Activated T-cell treated with anti-CD3 and anti-CD28 coated beads, Interleukin-2, amount 50 U/mL, for 1 hour (primary cell): ENCODE data around the gene TNFRSF18.
A peak's percentile ranks its signal among the peaks of the same experiment; 100 is the strongest.

Source experiments
- DNase-seq: peaks from one replicate; pipeline ENCODE4 v3.0.0-alpha.2; 2020

TNFRSF18 gene

GRCh38 chr1:1210726-1211540, 4.5 kb upstream of the TNFRSF18 start:
- peak; percentile 31 for DNase-seq

GRCh38 chr1:1208713-1209433, 2.5 kb upstream of the TNFRSF18 start:
- DNase-seq, result peak; percentile 61

DNA sequence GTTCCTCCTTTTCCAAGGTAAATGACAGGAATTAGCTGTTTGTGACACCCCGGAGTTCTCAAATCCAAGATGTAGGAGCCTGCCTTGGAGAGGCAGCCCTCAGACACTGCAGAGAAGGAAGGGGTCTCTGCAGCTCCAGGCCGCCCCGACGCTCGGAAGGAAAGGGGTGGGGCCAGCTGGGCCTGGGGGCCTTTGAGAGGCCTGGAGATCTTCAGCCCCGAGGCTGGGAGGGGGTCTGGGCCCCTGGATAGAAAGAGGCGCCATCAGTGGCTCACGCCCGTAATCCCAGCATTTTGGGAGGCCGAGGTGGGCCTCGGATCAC, 1.1 kb upstream of the TNFRSF18 start:
- DNase-seq, result no peak

DNA sequence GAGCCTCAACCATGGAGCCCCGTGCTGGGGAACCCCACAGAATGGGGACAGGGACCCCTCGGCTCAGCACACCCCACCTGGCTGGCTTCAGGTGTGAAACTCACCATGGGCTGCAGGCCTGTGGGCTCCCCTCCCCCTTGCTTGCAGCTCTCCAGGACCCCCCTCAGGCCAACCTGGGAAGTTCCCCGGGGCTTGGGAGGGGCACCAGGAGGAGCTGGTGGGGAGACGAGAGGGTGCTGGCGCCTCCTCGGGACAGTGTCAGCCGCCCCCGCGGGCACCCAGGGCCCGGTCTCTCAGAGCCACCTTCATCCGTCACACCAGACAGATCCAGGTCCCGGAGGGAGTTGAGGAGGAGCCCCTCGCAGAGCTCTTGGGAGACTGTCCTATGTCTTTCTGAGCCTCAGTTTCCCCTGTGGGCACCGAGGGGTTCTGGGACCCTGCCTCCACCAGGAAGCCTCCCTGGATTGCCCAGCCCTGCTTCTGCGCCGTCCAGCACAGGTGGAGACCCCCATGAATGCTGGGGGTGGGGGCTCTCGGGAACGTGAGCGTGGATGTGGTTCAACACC, 657 bp upstream of the TNFRSF18 start:
- DNase-seq, result peak; percentile 46

DNA sequence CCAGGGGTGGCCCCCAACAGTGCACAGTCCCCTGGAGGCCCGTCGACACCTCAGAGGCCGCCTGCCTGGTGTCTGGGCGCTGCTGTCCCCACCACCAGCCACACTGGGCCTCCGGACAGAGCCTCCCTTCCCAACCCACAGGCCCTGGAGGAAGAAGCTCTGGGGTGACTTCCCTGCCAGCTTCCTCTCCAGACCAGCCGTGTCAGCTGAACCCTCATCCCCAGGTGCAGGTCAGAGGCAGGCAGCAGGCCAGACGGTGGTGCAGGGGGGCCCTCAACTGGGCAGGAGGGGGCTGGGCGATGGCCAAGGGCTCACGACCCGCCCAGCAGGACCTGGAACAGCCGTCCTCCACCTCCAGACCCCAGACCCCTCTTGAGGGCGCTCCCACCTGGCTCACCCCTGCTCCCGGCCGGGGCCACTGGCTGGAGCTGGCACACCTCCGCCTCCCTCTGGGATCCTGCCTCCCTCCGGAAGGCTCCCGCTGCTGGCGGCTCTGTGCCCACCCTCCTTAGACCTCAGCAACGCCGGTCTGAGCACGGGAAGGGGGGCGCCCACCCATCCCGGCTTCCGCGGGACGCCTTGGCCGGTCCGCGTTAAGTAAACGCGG, 520 bp downstream of the TNFRSF18 start:
- peak; percentile 47 for DNase-seq

GRCh38 chr1:1204998-1205768, 1.2 kb downstream of the TNFRSF18 start:
- DNase-seq, result peak; percentile 49

- DNase-seq, result no peak
Measured at GRCh38 chr1:1204425-1204920, 1.9 kb downstream of the TNFRSF18 start.

DNA sequence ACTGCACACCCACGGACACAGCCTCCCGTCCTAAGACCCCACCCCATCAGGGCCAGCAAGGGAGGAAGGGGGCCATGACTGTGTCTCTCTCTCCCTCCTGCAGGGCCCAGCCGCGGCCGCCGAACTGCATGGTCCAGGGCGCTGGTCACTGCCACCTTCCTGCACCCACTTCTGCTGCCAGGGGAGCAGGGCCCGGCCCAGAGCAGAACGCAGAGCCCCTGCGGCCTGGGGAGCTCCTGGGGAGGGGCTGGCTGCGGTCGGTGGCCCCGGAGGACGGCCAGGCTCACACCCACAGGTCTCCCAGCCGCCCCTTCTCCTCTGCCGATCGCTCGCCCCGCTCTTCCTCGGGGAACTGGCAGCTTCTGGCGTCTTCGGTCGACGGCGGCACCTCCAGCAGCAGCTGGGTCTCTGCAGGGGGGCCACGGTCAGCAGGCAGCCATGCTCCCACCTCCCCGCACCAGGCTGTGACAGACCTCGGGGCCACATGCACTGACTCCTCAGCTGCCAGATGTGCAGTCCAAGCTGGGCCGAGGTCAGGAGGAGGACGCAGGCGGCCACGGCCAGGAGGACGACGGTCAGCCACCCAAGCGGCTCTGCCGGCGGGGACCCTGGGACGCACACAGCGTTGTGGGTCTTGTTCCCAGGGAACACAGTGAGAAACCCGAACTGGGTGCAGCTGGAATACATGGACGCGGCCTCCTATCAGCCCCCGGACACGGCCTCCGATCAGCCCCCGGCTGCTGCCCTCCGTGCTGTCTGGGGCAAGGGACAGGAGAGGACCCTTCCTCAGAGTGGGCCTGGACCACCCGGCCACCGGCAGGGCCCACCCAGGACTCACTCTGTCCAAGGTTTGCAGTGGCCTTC, 2.6 kb downstream of the TNFRSF18 start:
- peak; percentile 37 for DNase-seq

- DNase-seq, result peak; percentile 43
Measured at GRCh38 chr1:1202831-1203560, 3.4 kb downstream of the TNFRSF18 start.

DNA sequence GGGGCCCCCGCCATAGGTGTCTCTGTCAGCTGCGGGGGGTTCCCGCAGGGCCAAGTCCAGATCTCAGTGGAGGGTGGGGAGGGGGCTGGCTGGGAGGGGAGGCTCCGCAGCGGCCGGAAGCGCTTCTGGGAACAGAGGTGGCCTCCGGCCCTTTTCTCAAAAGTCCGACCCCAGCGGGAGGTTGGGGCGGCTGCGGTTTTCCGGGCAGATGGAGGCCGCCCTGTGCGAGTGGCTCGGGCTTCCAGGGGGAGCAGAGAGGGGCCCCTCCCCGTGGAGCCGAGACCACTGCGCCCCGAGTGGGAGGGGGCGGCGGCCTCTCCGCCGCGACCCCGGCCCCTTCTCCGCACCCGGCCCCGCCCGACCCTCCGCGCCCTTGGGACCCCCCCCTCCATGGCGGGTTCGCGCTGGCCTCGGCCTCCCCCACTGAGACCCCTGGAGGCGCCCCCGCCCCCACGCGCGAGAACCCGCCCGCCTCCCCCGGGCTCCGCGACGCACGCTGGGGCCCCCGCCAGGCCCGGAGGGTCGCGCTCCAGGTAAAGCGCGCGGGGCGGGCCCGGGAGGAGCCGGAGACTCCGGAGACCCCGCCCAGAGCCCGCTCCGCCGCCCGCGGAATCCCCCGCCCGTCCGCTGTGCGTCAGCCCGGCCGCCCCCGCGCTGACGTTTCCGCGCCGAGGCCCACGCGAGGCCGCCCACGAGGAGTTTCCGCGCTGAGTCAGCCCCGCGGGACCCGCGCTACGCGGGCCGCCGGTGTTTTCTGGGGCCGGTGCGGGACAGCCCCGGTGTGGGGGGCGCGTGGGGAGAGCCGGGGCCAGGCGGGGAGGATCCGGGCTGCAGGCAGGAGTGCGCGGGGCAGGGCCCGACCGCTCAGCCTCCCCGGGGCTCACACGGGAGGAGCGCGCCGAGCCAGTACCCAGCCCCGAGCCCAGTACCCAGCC, 5.2 kb downstream of the TNFRSF18 start:
- peak; percentile 95 for DNase-seq

GRCh38 chr1:1199961-1200875, 6.2 kb downstream of the TNFRSF18 start:
- DNase-seq, result peak; percentile 35

- peak; percentile 36 for DNase-seq
Measured at GRCh38 chr1:1199141-1199960, 7.0 kb downstream of the TNFRSF18 start.

DNA sequence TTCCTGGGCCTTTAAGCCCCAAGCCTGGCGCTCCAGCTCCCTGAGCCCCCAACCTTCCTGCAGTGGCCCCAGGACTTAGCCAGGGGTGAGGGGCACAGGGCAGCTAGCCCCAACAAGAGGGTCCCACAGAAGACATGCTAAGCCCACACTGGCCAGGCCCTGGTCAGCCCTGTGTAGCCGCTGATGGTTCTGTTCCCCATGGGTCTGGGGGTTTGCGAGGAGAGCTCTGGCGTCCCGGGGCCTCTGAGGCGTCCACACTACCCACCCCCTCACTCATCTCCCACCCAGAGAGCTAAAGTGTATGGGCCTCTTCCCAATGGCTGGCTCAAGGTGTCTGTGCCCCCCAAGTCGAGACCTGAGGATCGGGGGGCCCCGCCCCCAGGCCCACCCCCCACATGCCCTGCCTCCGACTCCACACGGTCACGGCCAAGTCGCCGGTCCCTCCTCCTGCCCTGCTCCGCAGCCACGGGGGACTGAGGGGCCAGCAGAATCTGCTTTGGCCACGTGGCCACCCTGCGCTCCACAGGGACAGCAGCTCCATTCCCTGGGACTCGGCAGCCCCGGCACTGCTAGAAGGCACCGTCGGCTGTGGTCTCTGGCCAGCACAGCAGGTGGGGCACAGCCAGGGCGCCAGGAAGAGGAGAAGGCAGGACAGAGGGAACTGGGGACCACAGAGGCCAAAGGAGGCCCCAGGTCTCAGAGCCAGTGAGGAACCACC, 7.8 kb downstream of the TNFRSF18 start:
- no peak for DNase-seq

- peak; percentile 27 for DNase-seq
Measured at GRCh38 chr1:1197551-1198422, 8.6 kb downstream of the TNFRSF18 start.

DNA sequence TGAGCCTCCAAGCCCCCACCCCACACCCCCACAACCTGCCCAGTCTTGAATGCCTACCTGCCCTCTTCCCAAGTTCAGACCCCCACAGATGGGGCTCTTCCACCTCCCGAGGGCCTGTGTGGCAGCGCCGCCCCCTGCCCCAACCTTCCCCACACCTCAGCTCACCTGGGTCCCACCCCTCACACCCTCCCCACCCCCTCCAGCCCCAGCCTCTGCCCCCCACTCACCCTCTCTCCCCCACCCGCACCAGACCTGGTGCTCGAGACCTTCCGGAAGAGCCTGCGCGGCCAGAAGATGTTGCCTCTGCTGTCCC, 9.2 kb downstream of the TNFRSF18 start:
- DNase-seq, result no peak
